CD8-positive, alpha-beta memory T cell (primary cell): Measurements from ENCODE around the gene MVB12B. TPM values are rescaled to one million over a fixed set of nuclear protein-coding genes. Genes with fewer than 3 reads are reported as not detected.

Experiments used
- CTCF ChIA-PET: fragments of 350-600 bp; sonication (Branson Sonifier 250); formaldehyde crosslinking; loops from one replicate; lab custom pipeline; 2021; ENCODE audit warnings: antibody characterized with exemption; lab: Charles Lee
- POLR2A ChIA-PET: fragments of 350-600 bp; sonication (Branson Sonifier 250); formaldehyde crosslinking; loops from one replicate; lab custom pipeline; 2021; ENCODE audit warnings: antibody characterized with exemption; lab: Charles Lee
- DNase-seq, 5 donors: peaks; one replicate each; pipeline versions ENCODE4 v3.0.0 to v3.0.0-alpha.2; 2020 to 2022; ENCODE audit warnings: mixed read lengths in 1 of 5
- H3K27ac ChIP-seq: one replicate; pipeline ENCODE4 v1.7.0; 2013; ENCODE audit warnings: low read depth, mild to moderate bottlenecking, low read length, moderate library complexity
- H3K27me3 ChIP-seq: 2 replicates; pipeline ENCODE4 v1.7.0; 2013; ENCODE audit warnings: low read length, mild to moderate bottlenecking; ENCODE audit not compliant: insufficient read depth, poor library complexity, severe bottlenecking
- H3K36me3 ChIP-seq: 2 replicates; pipeline ENCODE4 v1.7.0; 2013; ENCODE audit warnings: mild to moderate bottlenecking, low read length, moderate library complexity; ENCODE audit not compliant: insufficient read depth
- H3K4me1 ChIP-seq: 2 replicates; pipeline ENCODE4 v1.7.0; 2013; ENCODE audit warnings: mild to moderate bottlenecking, low read length, moderate library complexity; ENCODE audit not compliant: insufficient read depth
- H3K4me3 ChIP-seq: 2 replicates; pipeline ENCODE4 v1.7.0; 2013; ENCODE audit warnings: mild to moderate bottlenecking, low read length
- H3K9me3 ChIP-seq: 2 replicates; pipeline ENCODE4 v1.7.0; 2013; ENCODE audit warnings: mild to moderate bottlenecking, low read length
- H3K27ac Mint-ChIP-seq, 8 donors: one replicate each; pipeline ENCODE4 v1.8.0; 2020 to 2021; ENCODE audit warnings: mixed read lengths in 8 of 8, mild to moderate bottlenecking in 6 of 8, inconsistent platforms in 3 of 8, moderate library complexity in 3 of 8
- H3K27me3 Mint-ChIP-seq, 2 donors: one replicate each; pipeline ENCODE4 v1.8.0; 2020 to 2021; ENCODE audit warnings: mixed read lengths in 2 of 2, mild to moderate bottlenecking in 1 of 2, moderate library complexity in 1 of 2
- H3K36me3 Mint-ChIP-seq, 3 donors: one replicate each; pipeline ENCODE4 v1.8.0; 2020 to 2021; ENCODE audit warnings: mixed read lengths in 3 of 3, inconsistent platforms in 1 of 3, mild to moderate bottlenecking in 1 of 3
- H3K4me1 Mint-ChIP-seq, 3 donors: one replicate each; pipeline ENCODE4 v1.8.0; 2020 to 2021; ENCODE audit warnings: mixed read lengths in 3 of 3, inconsistent platforms in 1 of 3, mild to moderate bottlenecking in 1 of 3
- H3K4me3 Mint-ChIP-seq, 7 donors: one replicate each; pipeline ENCODE4 v1.8.0; 2020 to 2021; ENCODE audit warnings: mixed read lengths in 7 of 7, mild to moderate bottlenecking in 6 of 7, moderate library complexity in 4 of 7, inconsistent platforms in 2 of 7
- H3K9me3 Mint-ChIP-seq, 5 donors: one replicate each; pipeline ENCODE4 v1.8.0; 2020 to 2022; ENCODE audit warnings: mixed read lengths in 5 of 5, mild to moderate bottlenecking in 3 of 5, moderate library complexity in 2 of 5, inconsistent platforms in 1 of 5
- polyA plus RNA-seq: library from polyadenylated mRNA; unstranded; fragments of 300-500 nt; fragmentation: Illumina TruSeq; gene quantifications from one replicate; pipeline ENCODE4 v1.2.3, GENCODE V29; 2021
- total RNA-seq, 2 experiments: library from RNA; stranded (reverse); gene quantifications; one replicate each; pipeline ENCODE4 v1.2.3, GENCODE V29; 2021

Gene MVB12B
- total and polyA plus RNA-seq, 3 experiments from 2014 or later: 11.0 to 13.1 (median 12.7) TPM

DNA sequence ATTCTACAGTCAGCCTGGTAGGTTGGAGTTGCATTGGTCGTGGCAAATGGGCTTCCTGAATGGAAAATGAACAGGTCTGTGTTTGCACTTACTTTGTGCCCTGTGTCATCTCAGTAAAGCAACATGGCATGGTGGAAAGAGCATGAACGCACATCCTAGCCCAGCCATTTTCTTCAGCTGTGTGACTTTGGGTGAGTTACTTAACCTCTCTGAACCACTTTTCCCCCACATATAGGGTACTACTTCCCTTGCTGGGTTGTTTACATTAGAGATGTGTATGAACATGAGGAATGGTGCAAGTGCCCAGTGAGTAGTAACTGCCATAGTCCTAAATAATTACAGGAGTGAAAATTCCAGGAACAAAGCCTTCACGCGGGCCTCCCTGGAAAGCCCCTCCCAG, 83.6 kb downstream of the MVB12B start:
- Mint-ChIP-seq H3K4me3 (peak overlapping the region in 1 of 7 donors; percentile 34), H3K27ac (peak overlapping the region in 6 of 8 donors; percentile 36 to 93 (median 70)), H3K4me1 (peaks cover 33 to 52% (median 37%) of the 10 kb centered on the region in 3 donors), H3K9me3 (no peaks in the 10 kb centered on the region), H3K27me3 (no peaks in the 10 kb centered on the region), H3K36me3 (peaks cover 0 to 38% (median 2%) of the 10 kb centered on the region in 3 donors)
- Histone ChIP-seq H3K36me3 (no peaks in the 10 kb centered on the region), H3K27me3 (no peaks in the 10 kb centered on the region), H3K27ac (no peak overlapping the region), H3K9me3 (no peaks in the 10 kb centered on the region), H3K4me1 (peaks cover 30% of the 10 kb centered on the region), H3K4me3 (no peak overlapping the region)
- DNase-seq: no peak
- CTCF ChIA-PET: interaction anchor here (1.8 to 3.7 kb wide), 2 partner anchors 12 to 61 kb away, joined by 4 to 21 read pairs; no protein-coding TSS in a partner anchor
- POLR2A ChIA-PET: no interaction called here

- no peaks in the 10 kb centered on the region for H3K27me3 Mint-ChIP-seq
- peaks cover 33 to 58% (median 37%) of the 10 kb centered on the region in 3 donors for H3K4me1 Mint-ChIP-seq
- H3K27ac ChIP-seq: no peak overlapping the region
- H3K4me1 ChIP-seq: peaks cover 30% of the 10 kb centered on the region
- no peaks in the 10 kb centered on the region for H3K9me3 ChIP-seq
- ChIA-PET POLR2A (interaction anchor here (0.8 kb wide), 1 partner anchor 57 kb away, joined by 3 read pairs; no protein-coding TSS in a partner anchor), CTCF (interaction anchor here (1.3 to 1.8 kb wide), 3 partner anchors 13 to 80 kb away, joined by 4 to 6 read pairs (median 4); no protein-coding TSS in a partner anchor)
- peak overlapping the region; percentile 24 to 88 (median 80) for H3K4me3 Mint-ChIP-seq
- H3K27me3 ChIP-seq: no peaks in the 10 kb centered on the region
- H3K27ac Mint-ChIP-seq: peak overlapping the region; percentile 77 to 93 (median 90)
- DNase-seq: peak in 3 of 5 donors; percentile 63 to 82 (median 64)
- H3K4me3 ChIP-seq: peak overlapping the region; percentile 39
- H3K9me3 Mint-ChIP-seq: no peaks in the 10 kb centered on the region
- no peaks in the 10 kb centered on the region for H3K36me3 ChIP-seq
- H3K36me3 Mint-ChIP-seq: peaks cover 4 to 41% (median 6%) of the 10 kb centered on the region in 3 donors
These were observed 84.8 kb downstream of the MVB12B start for GRCh38 chr9:126411225-126411947.

DNA sequence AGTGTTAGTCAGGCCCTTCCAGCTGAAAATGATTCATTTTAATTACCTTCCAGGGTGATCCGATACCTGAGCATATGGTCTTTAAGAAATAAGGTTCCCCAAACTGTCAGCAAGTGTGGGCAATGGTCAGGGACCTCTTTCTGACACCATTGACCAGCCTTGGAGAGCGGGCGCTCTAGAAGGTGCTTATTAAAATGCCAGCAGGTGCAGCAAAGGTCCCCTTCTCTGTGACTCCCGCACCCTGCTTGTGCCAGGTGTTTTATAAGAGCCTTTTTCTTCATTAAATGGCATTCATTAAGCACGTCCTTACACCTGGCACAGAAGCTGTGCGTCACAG, 85.3 kb downstream of the MVB12B start:
- POLR2A ChIA-PET: no interaction called here
- peaks cover 33 to 59% (median 37%) of the 10 kb centered on the region in 3 donors for H3K4me1 Mint-ChIP-seq

GRCh38 chr9:126412905-126413304, 86.3 kb downstream of the MVB12B start:
- Histone ChIP-seq H3K27me3 (no peaks in the 10 kb centered on the region), H3K36me3 (no peaks in the 10 kb centered on the region), H3K9me3 (no peaks in the 10 kb centered on the region), H3K4me1 (peaks cover 30% of the 10 kb centered on the region), H3K27ac (no peak overlapping the region), H3K4me3 (no peak overlapping the region)
- Mint-ChIP-seq H3K27me3 (peaks cover 0 to 1% of the 10 kb centered on the region in 2 donors), H3K9me3 (no peaks in the 10 kb centered on the region), H3K36me3 (peaks cover 4 to 49% (median 6%) of the 10 kb centered on the region in 3 donors), H3K4me3 (peak overlapping the region in 5 of 7 donors; percentile 21 to 81 (median 76)), H3K4me1 (peaks cover 34 to 66% (median 37%) of the 10 kb centered on the region in 3 donors), H3K27ac (peak overlapping the region in 7 of 8 donors; percentile 12 to 92 (median 66))
- DNase-seq: no peak
- CTCF ChIA-PET: interaction anchor here (1.1 kb wide), 1 partner anchor 15 kb away, joined by 4 read pairs; no protein-coding TSS in a partner anchor
- POLR2A ChIA-PET: no interaction called here

More for the DNA sequence above, 85.3 kb downstream of the MVB12B start:
- no peaks in the 10 kb centered on the region for H3K9me3 ChIP-seq
- no peaks in the 10 kb centered on the region for H3K9me3 Mint-ChIP-seq
- CTCF ChIA-PET: interaction anchor here (1.3 to 1.8 kb wide), 3 partner anchors 14 to 79 kb away, joined by 4 to 6 read pairs (median 4); no protein-coding TSS in a partner anchor
- H3K27me3 ChIP-seq: no peaks in the 10 kb centered on the region
- peak overlapping the region; percentile 31 for H3K4me3 ChIP-seq
- no peaks in the 10 kb centered on the region for H3K27me3 Mint-ChIP-seq
- H3K4me3 Mint-ChIP-seq: peak overlapping the region; percentile 56 to 88 (median 80)
- H3K36me3 ChIP-seq: no peaks in the 10 kb centered on the region
- no peak overlapping the region for H3K27ac ChIP-seq
- no peak for DNase-seq
- H3K36me3 Mint-ChIP-seq: peaks cover 4 to 42% (median 6%) of the 10 kb centered on the region in 3 donors
- peaks cover 30% of the 10 kb centered on the region for H3K4me1 ChIP-seq
- H3K27ac Mint-ChIP-seq: peak overlapping the region; percentile 77 to 93 (median 90)

GRCh38 chr9:126413391-126414068, 86.9 kb downstream of the MVB12B start:
- H3K27ac Mint-ChIP-seq: peak overlapping the region in 2 of 8 donors; percentile 4 to 87
- POLR2A ChIA-PET: no interaction called here

DNA sequence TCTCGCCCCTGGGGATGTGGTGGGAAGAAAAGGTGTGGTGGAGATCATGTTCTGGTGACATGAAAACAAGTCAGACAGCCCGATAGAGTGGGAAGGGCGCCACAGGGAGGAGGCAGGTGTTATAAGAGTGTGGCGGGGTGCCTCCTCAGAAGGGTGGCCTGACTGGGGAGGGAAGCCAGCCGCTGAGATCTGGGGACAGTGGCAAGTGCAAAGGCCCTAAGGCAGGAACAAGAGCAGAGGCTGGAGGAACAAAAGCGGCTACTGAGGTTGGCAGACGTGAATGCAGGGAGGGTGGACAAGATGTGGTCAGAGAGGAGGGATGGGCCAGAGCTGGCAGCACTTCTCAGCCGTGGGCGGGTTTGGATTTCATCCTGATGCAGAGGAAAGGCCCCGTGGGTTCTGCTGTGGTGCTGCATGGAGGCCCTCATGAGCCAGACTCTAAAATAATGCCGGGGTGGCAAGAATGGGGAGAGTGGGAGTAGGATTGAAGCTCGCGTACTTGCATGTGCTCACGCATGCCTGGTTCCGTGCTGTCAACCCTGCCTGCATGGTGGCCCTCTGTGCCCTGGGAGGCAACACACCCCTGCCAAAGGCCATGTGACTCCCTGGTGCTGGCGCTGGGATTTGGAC, 89.2 kb downstream of the MVB12B start:
- Histone ChIP-seq H3K4me3 (no peak overlapping the region), H3K27ac (no peak overlapping the region), H3K4me1 (peaks cover 20% of the 10 kb centered on the region), H3K36me3 (no peaks in the 10 kb centered on the region), H3K27me3 (no peaks in the 10 kb centered on the region), H3K9me3 (no peaks in the 10 kb centered on the region)
- DNase-seq: no peak
- POLR2A ChIA-PET: no interaction called here
- H3K4me1 Mint-ChIP-seq: peaks cover 23 to 59% (median 25%) of the 10 kb centered on the region in 3 donors
- no peak overlapping the region for H3K4me3 Mint-ChIP-seq
- H3K9me3 Mint-ChIP-seq: no peaks in the 10 kb centered on the region
- H3K36me3 Mint-ChIP-seq: peaks cover 4 to 45% (median 6%) of the 10 kb centered on the region in 3 donors
- peak overlapping the region in 2 of 8 donors; percentile 30 to 36 for H3K27ac Mint-ChIP-seq
- peaks cover 0 to 1% of the 10 kb centered on the region in 2 donors for H3K27me3 Mint-ChIP-seq
- CTCF ChIA-PET: interaction anchor here (1.1 kb wide), 1 partner anchor 114 kb away, joined by 3 read pairs; no protein-coding TSS in a partner anchor

More at GRCh38 chr9:126413391-126414068, 86.9 kb downstream of the MVB12B start:
- H3K4me3 Mint-ChIP-seq: peak overlapping the region in 1 of 7 donors; percentile 74
- no peaks in the 10 kb centered on the region for H3K9me3 Mint-ChIP-seq
- Histone ChIP-seq H3K27me3 (no peaks in the 10 kb centered on the region), H3K27ac (no peak overlapping the region), H3K4me1 (peaks cover 30% of the 10 kb centered on the region), H3K9me3 (no peaks in the 10 kb centered on the region), H3K4me3 (no peak overlapping the region), H3K36me3 (no peaks in the 10 kb centered on the region)
- CTCF ChIA-PET: interaction anchor here (1.1 kb wide), 1 partner anchor 15 kb away, joined by 4 read pairs; no protein-coding TSS in a partner anchor
- H3K36me3 Mint-ChIP-seq: peaks cover 4 to 46% (median 6%) of the 10 kb centered on the region in 3 donors
- DNase-seq: no peak
- peaks cover 0 to 1% of the 10 kb centered on the region in 2 donors for H3K27me3 Mint-ChIP-seq
- peaks cover 34 to 69% (median 37%) of the 10 kb centered on the region in 3 donors for H3K4me1 Mint-ChIP-seq

DNA sequence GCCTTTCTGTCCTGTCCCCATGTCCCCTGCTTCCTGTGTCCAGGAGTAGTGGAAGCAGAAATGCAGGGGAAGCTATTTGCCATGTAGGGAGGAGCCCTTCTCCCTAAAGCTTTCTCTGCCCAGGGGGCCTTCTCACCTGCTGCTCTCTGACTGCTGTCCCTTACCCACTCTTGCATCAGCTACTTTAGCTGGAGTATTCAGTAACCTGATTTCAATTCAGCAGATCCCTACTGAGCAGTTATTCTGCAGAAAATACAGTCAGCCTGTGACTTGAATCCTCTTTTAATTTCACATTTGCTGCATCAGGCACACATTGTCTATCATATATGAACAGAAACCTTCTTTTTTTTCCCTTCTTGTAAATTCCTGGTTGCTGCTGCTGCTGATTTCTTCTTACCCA, 90.4 kb downstream of the MVB12B start:
- POLR2A ChIA-PET: interaction anchor here (0.7 kb wide), 1 partner anchor 163 kb away, joined by 3 read pairs; no protein-coding TSS in a partner anchor
- no peak overlapping the region for H3K27ac ChIP-seq
- Mint-ChIP-seq H3K4me3 (no peak overlapping the region), H3K27me3 (peaks cover 0 to 1% of the 10 kb centered on the region in 2 donors), H3K9me3 (no peaks in the 10 kb centered on the region), H3K36me3 (peaks cover 4 to 55% (median 9%) of the 10 kb centered on the region in 3 donors), H3K27ac (no peak overlapping the region), H3K4me1 (peaks cover 13 to 51% (median 13%) of the 10 kb centered on the region in 3 donors)
- DNase-seq: no peak
- no peaks in the 10 kb centered on the region for H3K27me3 ChIP-seq
- no peaks in the 10 kb centered on the region for H3K36me3 ChIP-seq
- no peak overlapping the region for H3K4me3 ChIP-seq
- CTCF ChIA-PET: interaction anchor here (0.8 to 1.3 kb wide), 2 partner anchors 52 to 75 kb away, joined by 3 to 4 read pairs; no protein-coding TSS in a partner anchor
- no peaks in the 10 kb centered on the region for H3K9me3 ChIP-seq
- H3K4me1 ChIP-seq: peaks cover 11% of the 10 kb centered on the region
